GM18951 (cell line): ENCODE measurements around the gene CD81.

ENCODE experiments used
- POLR2A ChIP-seq: IDR thresholded peaks from 4 replicates; pipeline ENCODE4 v1.6.1; 2011; ENCODE audit warnings: mild to moderate bottlenecking; ENCODE audit not compliant: insufficient read length, insufficient read depth; ENCODE audit errors: extremely low read depth
- in situ Hi-C: fragments of 300-500 bp; cut with MboI; formaldehyde crosslinking; loops from one replicate; pipeline ENCODE4 v1.12.0; 2022; ENCODE audit warnings: low sequenced_read_pairs, mixed read lengths, inconsistent platforms; ENCODE audit not compliant: unreplicated experiment

The CD81 gene

DNA sequence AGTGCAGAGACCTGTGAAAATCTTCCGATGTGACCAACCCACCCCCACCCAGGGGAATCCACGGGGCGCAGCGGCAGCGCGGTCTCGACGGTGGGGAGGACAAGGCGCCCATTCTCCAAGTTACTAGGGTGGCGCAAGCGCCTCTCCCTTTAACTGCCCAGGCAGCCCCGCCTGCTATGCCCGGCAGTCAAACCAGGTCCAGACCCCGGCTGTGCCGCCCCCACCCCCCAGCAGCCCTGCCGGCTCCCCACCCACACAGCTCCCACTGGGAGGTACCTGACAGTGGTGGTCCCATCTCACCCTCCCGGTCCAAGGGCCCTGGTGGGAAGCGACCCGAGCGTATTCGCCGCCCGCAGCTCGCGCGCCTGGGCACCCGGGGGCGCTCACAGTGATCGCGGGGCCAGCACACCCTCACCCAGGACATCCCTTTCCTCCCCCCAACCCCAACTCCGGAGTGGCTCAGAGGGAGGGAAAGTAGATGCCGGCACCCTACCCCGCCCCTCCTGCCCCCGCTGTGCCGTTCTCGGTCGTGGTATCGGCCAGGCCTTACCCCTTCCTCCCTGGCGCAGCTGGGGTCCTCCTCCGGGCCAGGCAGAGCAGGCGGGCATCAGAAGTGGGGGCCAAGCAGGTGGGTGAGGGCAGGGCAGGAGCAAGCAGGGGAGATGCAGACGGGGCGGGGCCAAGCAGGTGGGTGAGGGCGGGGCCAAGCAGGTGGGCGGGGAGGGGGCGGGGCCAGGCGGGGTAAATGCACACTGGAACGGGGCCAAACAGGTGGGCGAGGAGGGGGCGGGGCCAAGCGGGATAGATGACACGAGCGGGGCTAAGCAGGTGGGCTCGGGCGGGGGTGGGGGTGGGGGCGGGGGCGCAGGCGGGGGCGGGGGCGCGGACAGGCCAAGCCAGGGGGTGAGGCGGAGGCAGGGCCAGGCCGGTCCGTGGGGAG, 67.0 kb downstream of the CD81 start, which contains the start of gene TRPM5:
TSS of gene TRPM5 (minus strand) at position 634 of the 940 bp plus-strand sequence. CDS start 21,478 bp downstream, outside the sequence.
- in situ Hi-C loops, result loop anchor here (25.0 kb wide), 1 partner anchor 443 kb away; the partner anchor contains the start of gene CDKN1C
- TF ChIP-seq POLR2A, result no peak

DNA sequence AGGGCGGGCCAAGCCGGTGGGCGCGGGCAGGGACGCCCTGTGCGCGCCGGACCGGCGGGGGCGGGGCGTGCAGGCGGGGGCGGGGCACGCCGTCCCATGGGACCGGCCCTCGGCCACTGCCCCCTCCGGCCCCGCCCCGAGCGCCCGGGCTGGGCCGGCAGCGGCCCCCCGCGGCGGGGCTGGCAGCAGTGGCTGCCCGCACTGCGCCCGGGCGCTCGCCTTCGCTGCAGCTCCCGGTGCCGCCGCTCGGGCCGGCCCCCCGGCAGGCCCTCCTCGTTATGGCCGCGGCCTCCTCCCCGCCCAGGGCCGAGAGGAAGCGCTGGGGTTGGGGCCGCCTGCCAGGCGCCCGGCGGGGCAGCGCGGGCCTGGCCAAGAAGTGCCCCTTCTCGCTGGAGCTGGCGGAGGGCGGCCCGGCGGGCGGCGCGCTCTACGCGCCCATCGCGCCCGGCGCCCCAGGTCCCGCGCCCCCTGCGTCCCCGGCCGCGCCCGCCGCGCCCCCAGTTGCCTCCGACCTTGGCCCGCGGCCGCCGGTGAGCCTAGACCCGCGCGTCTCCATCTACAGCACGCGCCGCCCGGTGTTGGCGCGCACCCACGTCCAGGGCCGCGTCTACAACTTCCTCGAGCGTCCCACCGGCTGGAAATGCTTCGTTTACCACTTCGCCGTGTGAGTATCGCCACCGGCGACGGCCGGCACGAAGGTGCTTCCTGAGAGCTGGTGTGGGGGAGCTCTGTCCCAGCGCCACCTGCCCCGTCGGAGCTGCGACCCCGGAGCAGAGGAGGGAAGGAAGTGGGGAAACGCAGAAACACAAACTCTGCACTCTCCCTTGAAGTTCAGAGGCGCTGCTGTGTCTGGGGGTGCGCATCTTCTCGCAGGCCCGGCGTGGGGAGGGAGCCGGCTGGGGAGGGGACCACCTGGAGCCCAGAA, 68.0 kb downstream of the CD81 start, which contains the start of gene KCNQ1:
TSS of gene KCNQ1 (plus strand) at position 188 of the 925 bp plus-strand sequence. CDS start at position 279, 91 bp downstream.
- TF ChIP-seq POLR2A, result no peak
- in situ Hi-C loops, result loop anchor here (25.0 kb wide), 1 partner anchor 442 kb away; the partner anchor contains the start of gene CDKN1C

DNA sequence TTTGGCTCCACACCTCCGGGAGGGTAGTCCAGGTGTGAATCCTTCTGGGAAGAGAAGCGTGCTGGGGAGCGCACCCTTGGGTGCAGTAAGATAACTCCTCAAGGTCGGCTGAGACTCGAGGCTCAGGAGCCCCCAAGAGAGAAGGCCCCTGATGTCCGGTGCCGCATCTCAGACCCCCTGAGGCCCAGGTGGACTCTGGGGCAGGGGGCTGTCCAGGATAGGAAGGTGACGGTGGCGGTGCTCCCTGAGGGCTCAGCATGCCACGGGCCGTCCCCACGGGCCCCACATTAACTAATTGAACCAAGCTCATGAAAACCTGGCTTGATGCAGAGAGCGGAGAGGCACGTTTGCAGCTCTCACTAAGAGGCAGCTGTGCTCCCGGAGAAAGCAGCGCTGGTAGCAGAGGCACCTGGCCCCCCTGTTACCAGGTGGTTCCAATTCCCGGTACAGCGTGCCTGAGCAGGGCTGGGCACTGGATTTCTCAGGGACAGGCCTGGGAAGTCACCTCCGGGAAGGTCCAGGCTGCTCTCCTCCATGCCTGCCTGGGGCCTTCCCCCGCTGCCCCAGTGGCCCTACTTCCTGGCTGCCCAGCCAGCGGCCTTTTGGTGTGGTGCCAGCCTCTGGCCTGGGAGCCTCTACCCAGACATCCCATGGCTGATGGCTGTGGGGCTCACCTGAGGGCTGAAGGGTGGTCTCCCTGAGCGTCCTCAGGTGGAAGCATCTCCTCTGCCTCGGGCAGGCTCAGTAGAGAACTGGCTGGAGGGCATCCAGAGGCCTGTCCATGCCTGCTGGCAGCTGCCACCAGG, 68.8 kb downstream of the CD81 start:
- in situ Hi-C loops, result loop anchor here (25.0 kb wide), 1 partner anchor 441 kb away; the partner anchor contains the start of gene CDKN1C
- TF ChIP-seq POLR2A, result no peak

DNA sequence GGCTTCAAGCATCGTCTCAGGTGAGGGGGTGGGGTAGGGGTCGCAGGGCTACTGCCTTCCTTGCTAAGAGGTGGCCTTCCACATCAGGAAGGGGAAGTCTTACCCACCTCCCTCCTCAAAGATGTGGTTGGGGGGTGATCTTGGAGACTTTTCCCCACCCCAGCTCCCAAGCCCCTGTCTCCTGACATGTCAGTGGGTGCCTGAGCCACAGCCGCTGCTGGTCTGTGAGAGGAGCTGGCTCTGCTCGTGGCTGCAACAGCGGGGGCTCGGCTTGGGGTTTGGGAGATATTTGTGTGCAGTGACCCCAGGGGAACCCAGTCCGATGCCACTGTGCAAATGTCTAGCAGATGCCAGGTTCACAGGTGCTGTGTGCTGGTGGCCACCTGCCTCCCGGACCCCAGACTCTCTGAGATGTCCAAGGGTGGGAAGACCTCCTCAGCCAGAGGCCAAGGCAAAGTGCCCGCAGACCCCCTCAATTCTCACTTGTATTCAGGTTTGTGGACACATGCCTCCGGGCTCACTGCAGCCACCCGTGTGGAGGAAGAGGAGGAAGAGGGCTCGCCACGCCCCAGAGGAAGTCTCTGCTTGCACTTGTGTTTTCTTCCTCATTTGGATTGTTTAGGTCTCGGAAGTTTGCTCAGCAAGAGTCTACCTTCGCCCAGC, 69.6 kb downstream of the CD81 start:
- in situ Hi-C loops, result loop anchor here (25.0 kb wide), 1 partner anchor 441 kb away; the partner anchor contains the start of gene CDKN1C
- no peak for TF ChIP-seq POLR2A
